LNCAP (cell line): Measurements from ENCODE around the gene TOP2B.

ENCODE experiments used
- TF ChIP-seq, protein P1 (sequence below): fragments of 450-650 bp; IDR thresholded peaks from 2 replicates; pipeline ENCODE4 v1.5.1; 2017; ENCODE audit warnings: mild to moderate bottlenecking

The TOP2B gene

DNA sequence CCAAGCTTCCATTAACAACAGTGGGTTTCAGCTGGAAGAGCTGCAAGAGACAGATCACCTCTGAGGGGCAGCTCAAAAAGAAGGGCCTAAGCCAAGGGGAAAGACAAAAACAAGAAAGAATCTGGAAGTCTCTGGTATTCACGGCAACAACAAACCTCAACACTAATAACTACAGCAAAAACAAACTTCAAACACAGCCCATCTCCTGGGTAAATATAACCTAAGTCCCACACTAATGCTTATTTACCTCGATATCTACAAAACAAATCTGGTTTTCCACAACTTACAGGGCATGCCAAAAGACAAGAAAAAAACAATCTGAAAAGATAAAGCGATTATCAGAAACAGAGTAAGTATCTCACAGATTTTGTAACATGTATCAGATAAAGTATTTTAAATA is 29.7 kb downstream of the TOP2B start:
- TF ChIP-seq, protein P1, sequence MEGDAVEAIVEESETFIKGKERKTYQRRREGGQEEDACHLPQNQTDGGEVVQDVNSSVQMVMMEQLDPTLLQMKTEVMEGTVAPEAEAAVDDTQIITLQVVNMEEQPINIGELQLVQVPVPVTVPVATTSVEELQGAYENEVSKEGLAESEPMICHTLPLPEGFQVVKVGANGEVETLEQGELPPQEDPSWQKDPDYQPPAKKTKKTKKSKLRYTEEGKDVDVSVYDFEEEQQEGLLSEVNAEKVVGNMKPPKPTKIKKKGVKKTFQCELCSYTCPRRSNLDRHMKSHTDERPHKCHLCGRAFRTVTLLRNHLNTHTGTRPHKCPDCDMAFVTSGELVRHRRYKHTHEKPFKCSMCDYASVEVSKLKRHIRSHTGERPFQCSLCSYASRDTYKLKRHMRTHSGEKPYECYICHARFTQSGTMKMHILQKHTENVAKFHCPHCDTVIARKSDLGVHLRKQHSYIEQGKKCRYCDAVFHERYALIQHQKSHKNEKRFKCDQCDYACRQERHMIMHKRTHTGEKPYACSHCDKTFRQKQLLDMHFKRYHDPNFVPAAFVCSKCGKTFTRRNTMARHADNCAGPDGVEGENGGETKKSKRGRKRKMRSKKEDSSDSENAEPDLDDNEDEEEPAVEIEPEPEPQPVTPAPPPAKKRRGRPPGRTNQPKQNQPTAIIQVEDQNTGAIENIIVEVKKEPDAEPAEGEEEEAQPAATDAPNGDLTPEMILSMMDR, result no peak

- TF ChIP-seq, protein P1, result no peak
Measured at GRCh38 chr3:25633919-25634318, 30.8 kb downstream of the TOP2B start.

- TF ChIP-seq, protein P1, result no peak
Measured at GRCh38 chr3:25631989-25632388, 32.7 kb downstream of the TOP2B start.

- TF ChIP-seq, protein P1, result no peak
Measured at GRCh38 chr3:25621087-25621486, 43.6 kb downstream of the TOP2B start.

DNA sequence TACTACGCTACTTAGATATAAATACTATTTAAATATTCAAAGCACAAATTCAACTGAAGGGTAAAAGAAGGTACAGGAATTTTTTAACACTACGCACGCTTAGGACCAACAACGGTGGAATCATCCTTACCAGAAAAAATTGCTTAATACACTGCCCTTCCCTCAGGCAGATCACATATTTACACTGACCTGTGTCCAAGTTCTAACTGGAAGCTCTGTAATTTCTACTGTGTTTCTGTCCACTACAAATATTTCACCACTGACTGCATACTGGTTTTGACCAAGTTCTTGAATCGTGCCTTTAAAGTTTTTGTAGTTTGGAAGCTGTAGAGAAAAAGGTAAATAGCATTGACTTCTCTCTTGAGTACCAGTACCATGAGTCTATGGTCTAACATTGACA is 44.2 kb downstream of the TOP2B start:
- TF ChIP-seq, protein P1, result no peak

GRCh38 chr3:25619382-25619781 is 45.3 kb downstream of the TOP2B start:
- TF ChIP-seq, protein P1, result no peak

GRCh38 chr3:25618028-25618427 is 46.7 kb downstream of the TOP2B start:
- TF ChIP-seq, protein P1, result no peak

DNA sequence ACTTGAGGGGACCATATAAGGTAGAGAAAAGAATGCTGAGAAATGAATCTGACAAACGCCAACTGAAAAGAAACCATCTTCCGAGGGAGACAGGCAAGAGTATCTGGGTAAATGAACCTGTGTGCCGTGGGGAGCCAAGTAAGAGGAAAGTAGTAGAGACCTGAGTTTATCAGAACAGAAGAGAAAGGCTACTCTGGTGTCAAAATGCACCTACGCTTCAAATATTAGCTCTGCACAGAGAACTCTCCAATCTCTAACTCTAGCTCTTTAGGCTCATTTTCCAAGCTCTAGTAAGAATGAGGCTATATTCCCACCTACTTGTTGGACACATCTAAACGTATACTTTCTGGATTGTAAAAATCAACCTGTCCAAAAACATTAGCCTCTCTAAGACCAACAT is 53.5 kb downstream of the TOP2B start:
- TF ChIP-seq, protein P1, result no peak
